Esophagus mucosa (tissue), 1 donor: ENCODE measurements around the gene HHIPL1. TPM values are rescaled to one million over a fixed set of nuclear protein-coding genes. Genes with fewer than 3 reads are reported as not detected.

Source experiments
- ATAC-seq: fragments of 200-7000 bp; cut with Tn5 transposase; one replicate; pipeline ENCODE4 v1.9.1; 2020
- total RNA-seq: library from RNA; stranded (reverse); gene quantifications from one replicate; pipeline ENCODE4 v1.2.4, GENCODE V29; 2023
- donor health status: DM: yes; HTN: yes; CAD: no.

Gene HHIPL1
- total RNA-seq, 1 donor from 2014 or later: 0.28 TPM

- ATAC-seq: no peak
Observed at GRCh38 chr14:99677231-99678140, 32.6 kb downstream of the HHIPL1 start.

- ATAC-seq: no peak
Observed at GRCh38 chr14:99678198-99678597, 33.3 kb downstream of the HHIPL1 start.

DNA sequence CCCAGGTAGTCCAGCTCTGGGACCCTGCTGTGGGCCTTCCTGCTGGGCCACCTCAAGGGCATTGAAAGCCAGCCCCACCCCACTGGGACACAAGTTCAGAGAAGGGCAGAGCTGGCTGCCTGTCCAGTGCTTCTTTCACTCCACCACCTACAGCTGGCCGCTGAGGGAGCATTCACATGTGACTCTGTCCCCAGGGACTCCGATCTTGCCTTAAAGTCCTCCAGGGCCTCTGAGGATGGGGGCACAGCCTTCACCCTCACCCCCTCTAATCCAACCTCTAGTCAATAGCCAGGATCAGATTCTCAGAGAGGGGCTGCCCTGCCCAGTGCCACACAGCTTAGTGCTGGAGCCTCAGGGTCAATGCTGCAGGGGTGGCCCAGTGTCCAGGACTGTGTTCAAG, 34.2 kb downstream of the HHIPL1 start:
- no peak for ATAC-seq

DNA sequence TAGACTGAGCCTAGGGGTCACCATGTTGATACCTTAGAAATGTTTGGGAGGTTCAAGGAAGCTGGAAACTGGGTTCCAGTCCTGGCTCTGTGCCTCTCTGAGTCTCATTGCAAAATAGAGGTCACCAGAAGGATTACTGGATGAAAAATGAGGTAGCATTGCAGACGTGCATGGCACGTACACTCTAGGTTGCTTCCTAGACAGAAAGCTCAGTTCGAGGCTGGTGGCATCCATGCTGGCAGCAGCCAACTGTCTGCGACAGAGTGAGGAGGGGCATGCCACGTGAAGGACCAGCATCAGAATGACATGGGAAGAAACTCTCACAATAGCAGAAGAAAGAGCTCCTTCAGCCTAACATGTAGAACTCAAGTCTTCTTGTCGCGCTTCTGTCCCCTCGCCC, 34.6 kb downstream of the HHIPL1 start:
- ATAC-seq: no peak

DNA sequence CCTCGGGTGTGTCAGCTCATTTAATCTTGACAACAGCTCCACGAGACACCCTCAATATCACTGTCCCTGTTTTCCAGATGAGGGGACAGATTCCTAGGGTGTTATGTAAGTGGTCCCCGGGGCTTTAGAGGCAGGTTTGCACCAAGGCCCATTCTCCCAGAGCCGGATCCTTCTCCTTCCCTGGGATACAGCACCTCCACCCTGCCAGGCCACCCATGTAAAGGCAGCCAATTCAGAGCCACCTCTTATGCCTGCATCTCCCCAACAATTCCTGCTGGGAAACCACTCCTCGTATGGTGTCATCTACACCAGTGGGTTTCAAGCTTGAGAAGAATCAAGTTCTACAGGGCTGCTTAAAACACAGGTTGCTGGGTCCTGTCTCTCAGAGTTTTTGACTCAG, 35.1 kb downstream of the HHIPL1 start:
- no peak for ATAC-seq

DNA sequence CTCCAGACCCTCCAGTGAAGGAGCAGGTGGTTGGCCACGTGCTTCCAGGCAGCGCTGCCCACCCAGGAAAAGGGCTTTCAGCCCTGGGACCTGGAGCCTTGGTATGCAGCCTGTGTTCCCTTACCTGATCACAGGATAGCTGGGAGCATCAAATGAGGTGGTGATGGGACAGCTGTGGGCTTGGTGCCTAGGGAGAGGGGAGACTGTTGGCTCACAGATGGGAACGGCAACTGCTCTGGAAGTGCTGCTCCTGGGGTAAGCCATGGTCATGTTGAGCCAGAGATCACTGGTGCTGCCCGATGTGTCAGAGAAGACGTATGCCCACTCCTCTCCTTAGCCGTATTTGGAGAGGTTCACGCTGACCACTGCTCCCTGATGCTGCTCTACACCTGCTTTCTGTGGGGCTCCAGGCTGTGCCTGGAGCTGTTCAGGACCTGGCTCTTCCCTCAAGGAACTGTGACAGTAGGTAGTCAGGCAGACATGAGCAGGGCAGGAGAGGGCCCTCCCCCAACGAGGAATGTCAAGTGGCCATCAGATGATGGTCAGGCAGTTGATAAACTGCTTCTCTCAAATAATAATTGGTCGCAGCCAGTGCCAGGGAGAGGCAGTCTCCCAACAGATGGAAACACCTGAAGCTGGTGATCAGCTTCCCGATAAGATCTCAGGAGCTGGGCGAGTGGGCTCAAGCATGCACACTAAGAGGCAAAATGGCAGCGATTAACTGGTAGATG, 36.3 kb downstream of the HHIPL1 start:
- no peak for ATAC-seq

- no peak for ATAC-seq
Observed at GRCh38 chr14:99681832-99682148, 36.9 kb downstream of the HHIPL1 start.

- peak; percentile 28 for ATAC-seq
Observed at GRCh38 chr14:99682809-99683618, 38.1 kb downstream of the HHIPL1 start.

GRCh38 chr14:99683619-99684409, 38.9 kb downstream of the HHIPL1 start, which contains the start of gene CYP46A1:
CYP46A1 (plus strand) TSS chr14:99684298; CDS start chr14:99684418, 120 bp downstream.
- peak; percentile 99 for ATAC-seq

DNA sequence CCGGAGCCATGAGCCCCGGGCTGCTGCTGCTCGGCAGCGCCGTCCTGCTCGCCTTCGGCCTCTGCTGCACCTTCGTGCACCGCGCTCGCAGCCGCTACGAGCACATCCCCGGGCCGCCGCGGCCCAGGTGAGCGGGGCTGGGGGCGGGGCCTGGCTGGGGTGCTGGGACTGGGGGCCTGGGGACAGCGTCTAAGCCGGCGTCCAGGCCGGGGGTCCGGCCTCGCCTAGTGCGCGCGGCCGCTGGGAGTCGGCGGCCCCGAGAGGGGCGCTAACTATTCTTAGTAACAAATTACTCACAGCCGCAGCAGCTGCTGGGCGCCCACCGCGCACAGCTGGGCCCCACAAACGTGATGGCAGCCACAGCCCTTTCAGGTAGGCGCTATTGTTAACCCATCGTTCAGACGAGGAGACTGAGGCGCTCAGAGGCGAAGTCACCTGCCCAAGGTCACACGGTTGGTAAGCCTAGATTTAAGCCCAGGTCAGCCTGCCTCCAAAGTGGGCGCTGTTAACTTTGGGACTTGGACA, 39.5 kb downstream of the HHIPL1 start:
- no peak for ATAC-seq

- ATAC-seq: no peak
Observed at GRCh38 chr14:99685151-99685591, 40.2 kb downstream of the HHIPL1 start.

DNA sequence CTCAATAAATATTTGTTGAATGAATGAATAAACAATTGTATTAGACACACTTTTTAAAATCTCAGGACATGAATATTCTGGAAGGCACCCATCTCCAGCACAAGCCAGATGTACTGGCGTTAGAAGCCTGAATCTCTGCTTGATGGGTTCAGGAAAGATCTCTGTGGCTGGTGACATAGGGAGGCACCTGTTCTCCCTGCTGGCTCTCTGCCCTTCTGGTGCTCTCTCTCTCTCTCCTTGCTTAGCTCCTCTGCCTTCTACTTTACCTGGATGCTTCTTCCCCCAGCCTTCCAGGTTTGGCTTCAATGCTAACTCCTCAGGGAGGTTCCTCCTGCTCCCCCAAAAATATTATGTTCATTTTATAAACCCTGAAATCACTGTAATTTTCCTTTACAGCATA, 40.7 kb downstream of the HHIPL1 start:
- ATAC-seq: no peak

GRCh38 chr14:99686557-99687283, 41.8 kb downstream of the HHIPL1 start:
- no peak for ATAC-seq

DNA sequence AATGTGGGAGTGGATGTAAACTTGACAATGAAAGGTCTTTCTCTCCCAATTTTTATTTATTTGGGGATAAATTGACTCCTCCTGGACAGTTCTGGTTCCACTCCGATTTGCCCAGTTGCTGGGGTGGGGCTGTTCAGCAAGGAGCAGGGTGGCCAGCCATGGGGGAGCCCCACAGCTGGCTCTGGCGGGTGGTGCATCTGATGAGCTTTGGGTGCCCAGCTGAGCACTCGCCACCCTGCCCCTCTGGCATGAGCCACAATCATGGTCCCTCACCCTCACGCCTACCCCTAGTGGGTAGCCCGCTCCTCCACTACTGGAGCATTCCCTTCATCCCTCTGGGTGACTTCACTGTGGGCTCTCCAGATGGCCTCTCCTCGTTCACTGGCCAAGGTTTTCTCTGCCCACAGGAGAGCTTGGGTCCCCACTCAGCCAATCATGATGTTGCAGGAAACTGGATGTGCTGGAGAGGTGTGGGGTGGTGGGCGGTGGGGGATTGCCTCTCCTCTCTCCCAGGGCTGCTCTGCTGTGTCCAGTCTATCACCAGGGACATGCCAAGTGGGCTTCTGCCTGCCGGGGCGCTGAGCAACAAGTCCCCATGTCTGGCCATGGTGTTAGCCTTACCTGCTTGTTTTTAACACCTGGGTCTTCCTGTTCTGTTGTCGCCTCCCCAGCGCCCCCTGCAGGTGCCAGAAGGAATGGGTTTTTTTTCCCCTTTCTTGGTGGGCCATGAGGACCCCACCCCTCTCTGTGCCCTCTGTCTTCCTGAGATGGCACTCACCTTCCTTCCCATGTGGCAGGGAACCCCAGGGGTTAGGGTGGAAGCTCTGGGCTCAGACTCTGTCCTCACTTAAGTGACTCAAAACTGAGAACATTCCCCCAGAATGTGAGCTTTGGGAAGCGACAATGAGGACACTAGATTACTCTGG, 42.6 kb downstream of the HHIPL1 start:
- no peak for ATAC-seq

DNA sequence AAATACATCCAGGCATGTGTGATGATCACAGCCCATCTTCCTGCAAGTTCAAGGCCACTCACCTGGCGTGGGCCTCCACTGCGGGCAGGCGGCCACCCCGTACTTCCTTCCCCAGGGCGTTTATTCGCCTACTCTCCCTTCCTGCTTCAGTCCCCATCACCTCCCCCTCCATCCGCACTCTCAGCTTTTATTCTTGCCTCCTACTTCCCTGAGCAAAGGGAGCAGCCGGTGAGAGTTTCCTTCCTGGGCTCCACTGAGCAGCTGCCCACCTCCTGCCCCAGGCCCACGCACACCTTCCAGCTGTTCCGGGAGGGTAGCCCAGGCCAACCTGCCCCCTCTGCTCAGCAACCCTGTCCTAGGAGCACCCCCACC, 43.3 kb downstream of the HHIPL1 start:
- ATAC-seq: no peak

- no peak for ATAC-seq
Observed at GRCh38 chr14:99688629-99689028, 43.7 kb downstream of the HHIPL1 start.

DNA sequence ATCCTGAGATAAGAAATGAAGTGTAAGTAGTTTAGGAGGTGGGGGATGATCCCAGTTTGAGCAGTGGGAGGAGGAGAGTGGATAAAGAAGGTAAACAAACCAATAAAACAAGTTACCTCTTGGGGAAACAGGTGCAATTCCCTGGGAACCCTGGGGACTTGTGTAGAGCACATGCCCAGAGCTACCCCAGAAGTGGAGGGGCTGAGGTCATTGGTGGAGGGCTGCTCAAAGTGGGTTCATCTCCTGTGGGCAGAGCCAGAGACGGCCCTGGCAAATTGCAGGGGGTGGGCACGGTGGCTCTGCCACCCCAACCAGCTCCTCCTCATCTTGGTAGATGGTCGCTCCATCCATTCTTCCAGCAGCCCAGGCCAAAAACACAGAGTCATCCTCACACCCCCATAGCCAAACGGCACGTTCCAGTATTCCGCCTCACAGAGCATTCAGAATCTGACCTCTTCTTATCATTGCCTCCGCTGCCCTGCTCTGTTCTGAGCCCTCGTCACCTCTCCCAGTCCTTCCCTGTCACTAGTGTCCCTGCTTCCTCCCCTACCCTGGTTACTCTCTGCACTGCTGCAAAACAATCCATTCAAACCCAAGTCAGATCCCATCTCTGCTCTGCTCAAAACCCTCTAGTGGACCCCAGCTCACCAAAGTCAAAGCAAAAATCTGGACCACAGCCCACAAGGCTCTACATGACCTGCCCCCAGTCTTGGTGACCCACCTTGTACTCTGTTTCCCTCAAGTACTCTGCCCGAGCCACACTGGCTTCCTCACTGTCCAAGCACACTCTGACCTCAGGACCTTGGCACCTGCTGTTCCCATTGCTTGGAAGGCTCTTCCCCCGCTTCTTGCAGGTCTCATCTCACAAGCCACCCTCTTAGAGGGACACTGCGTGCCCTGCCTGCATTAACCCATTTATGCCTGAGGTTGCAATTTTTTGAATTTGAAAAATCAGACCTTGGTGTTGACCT, 44.6 kb downstream of the HHIPL1 start:
- ATAC-seq: no peak

DNA sequence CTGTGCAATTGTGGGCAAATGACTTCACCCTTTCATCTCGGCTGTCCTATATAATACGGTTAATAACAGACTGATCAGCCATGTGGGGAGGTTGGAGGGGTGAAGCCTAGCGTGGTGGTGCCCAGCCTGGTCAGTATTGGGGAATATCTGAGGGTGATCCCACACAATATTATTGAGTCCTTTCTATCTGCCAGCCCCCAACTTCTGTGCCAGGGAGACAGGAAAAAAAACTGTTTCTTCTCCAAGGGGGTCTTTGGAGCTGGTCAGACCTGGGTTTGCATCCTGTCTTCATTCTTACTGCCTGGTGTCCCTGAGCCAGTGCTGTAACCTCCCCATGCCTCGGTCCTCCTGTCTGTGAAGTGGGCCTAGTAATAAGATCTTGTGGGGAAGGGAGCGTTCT, 45.7 kb downstream of the HHIPL1 start:
- ATAC-seq: no peak
